HG03457 (cell line): Measurements from ENCODE around the gene TEX2.
"Not testable (repeated sequence)": the region's sequence is repeated elsewhere in the genome, so short reads cannot be mapped to it uniquely, and the experiment has no call there.

Source experiments
- ATAC-seq: cut with Tn5 transposase; IDR thresholded peaks from one replicate; pipeline ENCODE4 v1.9.1; 2021; ENCODE audit warnings: moderate number of reproducible peaks; ENCODE audit not compliant: unreplicated experiment

Gene TEX2

GRCh38 chr17:64216000-64216337, 47.1 kb downstream of the TEX2 start:
- no peak for ATAC-seq

DNA sequence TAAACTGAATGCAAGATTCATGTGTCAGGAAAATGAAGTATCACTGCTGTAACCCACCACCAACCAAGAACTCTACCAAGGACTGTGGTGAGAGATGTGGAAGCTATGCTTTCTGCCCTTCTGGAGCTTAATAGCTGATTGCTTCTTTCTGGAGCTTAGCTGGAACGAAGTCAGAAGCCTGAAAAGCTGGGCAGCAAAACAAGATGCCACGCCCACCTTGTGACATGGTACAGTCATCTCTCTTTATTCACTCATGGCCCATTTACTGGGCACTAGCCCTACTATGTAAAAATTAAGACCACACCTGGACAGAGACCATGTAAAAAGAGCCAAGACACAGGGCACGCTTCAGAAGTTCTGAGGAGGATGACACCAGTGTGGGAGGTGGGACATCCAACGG, 48.1 kb downstream of the TEX2 start:
- ATAC-seq: no peak

DNA sequence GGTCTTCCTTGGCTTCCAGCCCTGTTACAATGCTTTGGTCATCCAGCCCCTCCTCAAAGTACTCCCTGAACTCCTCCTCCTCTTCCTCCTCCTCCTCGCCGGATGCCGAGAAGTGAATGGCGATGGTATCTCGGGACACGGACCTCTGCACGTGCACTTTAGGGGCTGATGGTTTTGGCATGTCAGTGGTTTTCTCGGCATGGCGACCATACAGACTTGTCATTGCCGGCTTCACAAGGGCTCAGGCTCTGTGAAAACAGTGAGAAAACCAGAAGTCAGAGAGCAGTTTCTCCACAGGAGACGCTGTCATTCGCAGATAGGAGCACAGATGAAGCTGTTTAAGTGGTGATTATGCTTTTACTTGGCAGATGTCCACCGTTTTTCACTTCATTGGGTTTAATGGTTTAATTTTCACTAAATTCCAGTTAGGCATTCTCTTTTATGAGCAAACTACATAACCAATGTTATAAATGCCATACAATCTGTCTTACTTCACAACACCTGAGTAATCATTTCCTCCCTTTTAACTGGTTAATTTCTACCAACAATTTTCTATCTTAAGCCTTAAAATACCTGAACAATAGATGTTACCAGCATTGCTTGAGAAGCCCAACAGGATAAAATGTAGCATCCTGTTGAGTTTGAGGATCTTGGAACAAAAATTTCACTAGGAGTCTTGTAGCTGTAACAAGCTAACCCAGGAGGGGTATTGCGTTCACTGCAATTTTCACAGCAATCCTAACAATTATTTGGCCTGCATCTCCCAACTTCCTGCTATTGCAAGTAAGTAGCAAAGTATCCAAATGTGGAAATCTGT, 48.9 kb downstream of the TEX2 start:
- ATAC-seq: no peak

- no peak for ATAC-seq
Measured at GRCh38 chr17:64212122-64212521, 50.9 kb downstream of the TEX2 start.

DNA sequence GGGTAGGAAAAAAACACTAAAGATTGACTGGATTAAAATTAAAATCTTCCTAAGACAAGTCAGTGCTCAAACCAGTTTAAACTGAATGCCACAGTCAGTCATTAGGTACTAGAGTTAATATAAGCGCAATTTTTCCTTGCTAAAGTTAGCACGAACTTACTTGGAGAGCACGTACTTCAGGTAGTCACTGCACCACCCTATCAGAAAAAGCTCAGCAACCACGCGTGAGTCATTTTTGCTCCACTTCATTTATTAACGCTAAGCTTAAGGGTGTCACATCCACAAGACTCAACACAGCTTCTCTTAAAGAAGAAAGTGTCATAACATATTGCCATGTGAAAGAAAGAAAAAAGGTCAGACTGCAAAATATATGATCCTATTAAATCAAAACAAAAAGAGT, 53.1 kb downstream of the TEX2 start:
- no peak for ATAC-seq

DNA sequence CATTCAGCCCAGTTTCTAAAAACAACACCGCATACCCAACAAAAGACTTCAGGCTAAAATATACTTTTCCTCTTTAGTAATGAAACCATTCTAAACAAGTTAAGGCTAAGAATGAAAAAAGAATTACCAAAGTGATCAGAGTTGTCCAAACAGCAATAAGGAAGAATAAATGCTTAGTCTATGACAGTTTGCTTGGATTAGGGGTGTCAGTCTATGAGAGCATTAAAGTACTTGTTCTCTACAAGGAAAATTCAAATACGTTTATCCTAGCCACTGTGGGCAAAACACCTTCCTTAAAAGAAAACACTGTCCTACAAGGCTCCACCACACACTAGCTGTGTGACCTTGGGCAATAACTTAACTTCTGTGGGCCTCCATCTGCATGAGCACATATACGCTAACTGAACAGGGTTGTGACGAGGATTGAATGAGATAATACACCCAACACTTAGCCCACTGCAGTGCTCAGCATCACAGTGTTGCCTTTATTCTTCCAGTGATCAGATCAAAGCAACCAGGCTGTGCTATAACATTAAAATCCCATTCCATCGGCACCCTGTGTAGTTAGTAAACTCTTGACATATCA, 53.6 kb downstream of the TEX2 start:
- ATAC-seq: no peak

GRCh38 chr17:64208656-64209055, 54.4 kb downstream of the TEX2 start:
- ATAC-seq: not testable (repeated sequence)

DNA sequence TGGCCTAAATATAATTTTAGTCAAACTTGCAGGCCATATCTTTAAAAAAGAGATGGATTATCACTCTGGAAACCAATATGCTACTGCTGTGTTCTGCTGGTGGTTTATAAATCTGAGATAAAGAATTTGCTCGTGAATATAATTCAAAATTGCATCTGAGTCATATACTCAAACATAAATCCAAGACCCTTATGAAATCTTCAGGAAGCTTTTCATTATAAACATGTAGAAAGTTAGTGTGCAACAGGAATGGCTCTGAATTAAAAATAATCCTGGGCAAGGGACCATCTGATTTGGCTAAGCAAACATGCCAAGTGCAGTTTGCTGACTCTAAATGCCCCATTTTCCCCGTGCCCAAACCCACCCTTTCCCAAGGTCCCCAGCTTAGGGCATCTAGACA, 57.3 kb downstream of the TEX2 start:
- no peak for ATAC-seq

- ATAC-seq: no peak
Measured at GRCh38 chr17:64203630-64204029, 59.4 kb downstream of the TEX2 start.

DNA sequence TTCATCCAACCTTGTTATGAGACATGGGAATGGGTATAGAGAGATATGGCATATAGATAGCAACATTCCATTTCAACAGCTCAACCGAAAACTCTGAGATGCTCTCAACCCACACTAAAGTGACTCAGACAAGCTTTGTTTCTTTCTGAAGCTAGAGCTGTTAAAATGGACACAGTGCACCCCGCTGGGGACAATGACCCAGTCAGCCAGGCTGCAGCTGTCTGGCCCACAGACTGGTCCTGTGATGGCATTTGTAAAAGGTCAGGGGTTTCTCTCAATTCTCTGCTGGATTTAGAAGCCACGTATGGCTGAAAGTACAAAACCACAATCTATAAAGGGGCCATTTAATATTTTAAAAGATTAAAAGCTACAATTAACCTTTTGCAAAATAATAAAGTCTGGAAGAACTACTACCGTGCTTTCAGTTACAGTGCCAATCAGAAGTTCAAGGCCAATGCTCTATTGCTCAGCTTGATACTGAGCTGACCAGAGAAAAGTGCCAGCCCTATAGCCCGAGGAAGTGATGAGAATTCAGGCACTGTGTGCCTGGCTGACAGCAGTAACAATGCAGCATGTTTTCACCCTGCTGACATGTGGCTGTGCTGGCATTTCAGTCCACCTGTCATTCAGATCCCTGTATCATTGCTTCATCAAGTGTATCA, 60.2 kb downstream of the TEX2 start:
- ATAC-seq: no peak

GRCh38 chr17:64200080-64201032, 62.7 kb downstream of the TEX2 start:
- no peak for ATAC-seq

DNA sequence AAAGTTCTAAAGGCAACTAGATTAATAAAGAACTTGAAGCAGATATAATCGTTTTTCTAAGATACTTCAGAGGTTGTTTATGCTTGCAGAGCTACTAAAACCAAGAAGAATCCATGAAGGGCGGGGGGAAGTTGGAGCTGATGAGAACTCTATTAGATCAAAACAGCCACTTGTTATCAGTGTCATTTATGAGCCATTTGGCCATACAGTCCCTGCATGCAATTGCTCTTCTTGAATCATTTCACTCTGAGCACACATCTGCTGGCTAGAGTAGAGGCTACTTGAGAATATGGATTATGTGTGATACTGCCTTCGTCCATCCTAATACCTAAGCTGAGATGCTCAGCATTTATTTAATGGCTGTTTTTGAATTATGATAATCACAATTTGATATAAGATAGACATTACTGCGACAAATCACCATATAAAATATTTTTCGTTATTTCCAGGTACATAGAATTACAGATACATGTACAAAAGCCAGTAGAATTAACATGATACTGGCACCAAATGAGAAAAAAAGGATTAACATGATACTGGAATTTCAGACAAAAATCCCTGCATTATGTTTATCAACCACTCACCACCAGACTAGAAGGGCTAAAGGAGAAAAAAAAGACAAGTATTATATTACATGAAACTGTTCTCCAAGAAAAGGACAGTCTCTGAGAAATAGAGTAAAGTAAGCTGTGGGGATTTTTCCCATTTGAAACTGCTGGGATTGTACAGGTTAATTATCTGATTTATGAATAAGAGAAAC, 64.5 kb downstream of the TEX2 start:
- ATAC-seq: no peak

DNA sequence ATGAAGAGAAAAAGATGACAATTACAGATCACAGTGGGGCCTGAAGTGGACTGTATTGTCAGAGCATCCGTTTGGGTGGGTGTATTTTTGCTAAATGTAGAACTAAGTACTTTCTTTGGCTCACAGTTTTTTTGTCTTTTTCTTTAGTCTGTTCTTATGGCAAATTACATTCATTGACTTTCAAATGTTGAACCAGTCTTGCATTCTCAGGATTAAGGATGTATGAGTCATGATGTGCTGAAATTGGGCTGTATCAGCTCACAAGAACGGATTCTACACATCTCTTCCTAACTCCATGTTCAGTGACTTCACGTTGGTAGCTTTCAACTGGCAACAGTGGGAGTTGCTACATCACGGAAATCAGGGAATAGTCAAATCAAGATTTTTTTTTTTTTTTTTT, 66.5 kb downstream of the TEX2 start:
- ATAC-seq: no peak

DNA sequence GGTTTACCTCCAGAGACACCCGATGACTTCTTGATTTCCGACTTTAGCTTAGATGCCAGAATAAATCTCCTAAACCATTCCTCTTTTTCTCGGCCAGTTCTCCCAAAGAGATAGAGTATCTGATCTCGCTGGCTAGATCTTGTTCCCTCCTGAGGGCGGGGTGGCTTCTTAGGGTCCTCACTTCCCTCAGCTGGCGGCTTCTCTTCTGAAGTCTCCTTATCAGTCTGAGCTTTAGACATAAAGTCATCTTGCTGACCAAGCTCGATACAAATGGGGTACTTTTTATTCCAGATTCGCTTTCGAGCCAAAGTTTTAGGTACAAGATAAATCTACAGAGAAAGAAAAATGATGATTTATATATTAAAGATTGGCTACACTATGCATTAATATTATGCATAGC, 69.5 kb downstream of the TEX2 start:
- ATAC-seq: no peak

- ATAC-seq: no peak
Measured at GRCh38 chr17:64192589-64192988, 70.5 kb downstream of the TEX2 start.

GRCh38 chr17:64190472-64190871, 72.6 kb downstream of the TEX2 start:
- no peak for ATAC-seq

GRCh38 chr17:64188088-64188487, 75.0 kb downstream of the TEX2 start:
- no peak for ATAC-seq

- ATAC-seq: no peak
Measured at GRCh38 chr17:64187093-64187895, 75.8 kb downstream of the TEX2 start.

DNA sequence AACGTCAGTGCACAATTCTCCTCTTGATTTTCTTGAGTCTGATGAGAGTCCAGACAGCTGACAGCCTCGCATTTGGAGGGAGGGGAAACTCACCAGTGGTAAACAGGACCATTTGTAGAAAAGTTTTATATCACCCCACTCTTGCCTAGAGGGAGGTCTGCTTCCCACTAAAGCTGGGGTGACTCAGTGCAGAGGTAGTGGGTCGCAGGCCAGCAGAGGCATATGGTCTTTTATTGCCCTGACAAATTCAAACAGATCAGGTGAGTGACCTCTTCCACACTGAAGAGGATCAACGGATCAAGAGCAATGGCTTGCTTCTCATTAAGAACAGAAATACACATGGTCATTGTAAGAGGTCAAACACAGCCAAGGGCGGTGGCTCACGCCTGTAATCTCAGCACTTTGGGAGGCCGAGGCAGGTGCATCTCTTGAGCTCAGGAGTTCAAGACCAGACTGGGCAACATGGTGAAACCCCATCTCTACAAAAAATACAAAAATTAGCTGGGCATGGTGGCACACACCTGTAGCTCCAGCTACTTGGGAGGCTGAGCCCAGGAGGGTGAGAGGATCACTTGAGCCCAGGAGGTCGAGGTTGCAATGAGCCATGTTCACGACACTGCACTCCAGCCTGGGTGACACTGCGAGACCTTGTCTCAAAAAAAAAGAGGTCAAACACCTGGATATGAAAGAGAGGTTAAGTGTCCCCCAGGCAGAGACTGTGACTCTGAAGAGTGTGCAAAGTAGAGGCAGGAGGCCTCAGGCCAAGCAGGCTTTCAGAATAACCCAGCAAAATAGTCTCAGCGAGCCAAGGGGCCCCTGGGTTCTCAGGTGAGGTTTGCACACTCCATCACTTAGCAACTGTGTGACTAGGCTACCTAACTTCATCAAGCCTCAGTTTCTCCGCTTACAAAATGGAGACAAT, 76.6 kb downstream of the TEX2 start:
- ATAC-seq: no peak
